Bladder microvascular endothelial cell (primary cell): ENCODE results near the gene TINAGL1. TPM values are rescaled to one million over a fixed set of nuclear protein-coding genes. Genes with fewer than 3 reads are reported as not detected.

Experiments used
- total RNA-seq: library from RNA; depleted of rRNA; stranded (reverse); fragments of >200 nt; gene quantifications from 2 replicates; pipeline ENCODE4 v1.2.3, GENCODE V29; 2014

The TINAGL1 gene
- 331 and 542 TPM in 2 replicates for total RNA-seq

GRCh38 chr1:31576201-31576669, at the start of gene TINAGL1:
Gene TINAGL1, plus strand, starts transcription at chr1:31576515. Its CDS starts 634 bp downstream, at chr1:31577149.

GRCh38 chr1:31617218-31617915, 41.1 kb downstream of the TINAGL1 start, which contains the start of gene HCRTR1:
Gene HCRTR1, plus strand, starts transcription at chr1:31617689. Its CDS starts 1,504 bp downstream, at chr1:31619193.

Other genes starting within 250 kb of the TINAGL1 start
- 0.57 and 5.5 TPM in 2 replicates for gene FABP3, start 203.4 kb upstream of the TINAGL1 start, total RNA-seq
- gene SERINC2, start 163.3 kb upstream of the TINAGL1 start, total RNA-seq, result 1.6 and 11.8 TPM in 2 replicates
- gene HCRTR1, start 41.2 kb downstream of the TINAGL1 start, total RNA-seq, result 0.65 and 5.2 TPM in 2 replicates
- gene PEF1, start 68.4 kb downstream of the TINAGL1 start, total RNA-seq, result 75.1 and 109 TPM in 2 replicates
- gene COL16A1, start 127.5 kb downstream of the TINAGL1 start, total RNA-seq, result 0.32 and 1.0 TPM in 2 replicates
- 0.16 and 1.1 TPM in 2 replicates for gene ADGRB2, start 187.8 kb downstream of the TINAGL1 start, total RNA-seq
- gene SPOCD1, start 239.5 kb downstream of the TINAGL1 start, total RNA-seq, result 2.8 and 6.3 TPM in 2 replicates